GM19035 (cell line): ENCODE data around the gene SLC39A11.

Experiments
- ATAC-seq: cut with Tn5 transposase; IDR thresholded peaks from one replicate; pipeline ENCODE4 v1.9.1; 2021; ENCODE audit not compliant: unreplicated experiment

Gene SLC39A11

DNA sequence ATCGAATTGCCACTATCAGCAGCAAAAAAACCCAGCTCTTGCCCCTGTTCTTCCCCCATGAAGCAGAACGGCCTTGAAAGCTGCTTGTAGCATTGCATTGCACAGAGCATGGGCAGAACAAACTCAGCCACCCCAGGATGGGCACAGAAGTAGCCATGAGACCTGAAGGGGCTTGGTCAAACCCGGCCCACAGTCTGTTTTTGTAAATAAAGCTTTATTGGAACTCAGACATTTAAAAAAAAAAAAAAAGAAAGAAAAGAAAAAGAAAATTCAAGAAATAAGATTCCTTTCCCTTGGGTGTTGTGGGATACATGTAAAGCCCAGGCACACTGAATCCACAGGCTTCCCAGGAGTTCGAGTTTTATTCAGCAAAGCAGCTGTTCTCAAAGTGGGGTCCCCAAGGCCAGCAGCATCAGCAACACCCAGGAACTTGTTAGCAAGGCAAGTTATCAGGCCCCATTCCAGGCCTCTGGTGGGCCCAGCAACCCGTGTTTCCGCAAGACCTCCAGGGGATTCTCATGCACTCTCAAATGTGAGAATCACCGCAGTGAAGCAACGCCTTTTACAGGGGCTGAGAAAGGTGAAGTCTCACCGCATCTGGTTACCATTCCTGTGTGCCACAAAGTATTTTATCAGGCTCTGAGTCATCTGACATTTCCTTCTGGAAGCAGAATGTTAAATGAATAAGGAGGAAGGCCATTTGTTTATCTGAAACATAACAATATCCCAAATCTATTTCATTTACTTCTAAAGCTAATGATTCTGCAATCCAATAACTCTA, 108.2 kb downstream of the SLC39A11 start:
- no peak for ATAC-seq

- no peak for ATAC-seq
Observed at GRCh38 chr17:72982680-72983079, 109.8 kb downstream of the SLC39A11 start.

- ATAC-seq: no peak
Observed at GRCh38 chr17:72978593-72979218, 113.8 kb downstream of the SLC39A11 start.

DNA sequence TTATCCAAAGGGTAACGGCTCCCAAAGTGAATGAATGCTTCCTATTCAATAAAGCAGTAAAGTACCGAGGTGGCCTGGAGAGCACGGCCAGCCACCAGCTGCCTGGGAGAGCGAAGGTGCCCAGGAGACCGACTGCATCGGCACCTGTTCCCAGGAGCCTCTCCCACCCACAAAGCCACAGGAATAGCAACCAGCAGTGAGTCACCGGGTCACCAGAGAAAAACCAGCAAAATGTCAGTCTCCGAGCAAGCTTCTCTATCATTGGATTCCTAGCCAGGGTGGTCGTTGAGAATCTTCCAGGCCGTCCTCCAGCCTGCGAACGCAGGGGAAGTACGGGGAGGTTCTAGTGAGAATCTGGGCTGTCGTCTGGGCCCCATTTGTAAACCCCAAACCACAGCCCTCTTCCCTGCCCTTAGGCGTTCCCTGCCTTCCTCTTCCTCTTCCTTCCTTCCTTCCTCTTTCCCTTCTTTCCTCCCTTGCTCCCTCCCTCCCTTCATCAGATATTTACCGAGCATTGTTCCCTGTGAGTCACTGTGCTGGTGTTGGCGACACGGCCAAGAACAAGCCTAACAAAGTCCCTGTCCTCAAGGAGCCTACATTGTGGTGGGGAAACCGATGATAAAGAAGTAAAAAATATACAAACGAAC, 114.6 kb downstream of the SLC39A11 start:
- ATAC-seq: no peak

DNA sequence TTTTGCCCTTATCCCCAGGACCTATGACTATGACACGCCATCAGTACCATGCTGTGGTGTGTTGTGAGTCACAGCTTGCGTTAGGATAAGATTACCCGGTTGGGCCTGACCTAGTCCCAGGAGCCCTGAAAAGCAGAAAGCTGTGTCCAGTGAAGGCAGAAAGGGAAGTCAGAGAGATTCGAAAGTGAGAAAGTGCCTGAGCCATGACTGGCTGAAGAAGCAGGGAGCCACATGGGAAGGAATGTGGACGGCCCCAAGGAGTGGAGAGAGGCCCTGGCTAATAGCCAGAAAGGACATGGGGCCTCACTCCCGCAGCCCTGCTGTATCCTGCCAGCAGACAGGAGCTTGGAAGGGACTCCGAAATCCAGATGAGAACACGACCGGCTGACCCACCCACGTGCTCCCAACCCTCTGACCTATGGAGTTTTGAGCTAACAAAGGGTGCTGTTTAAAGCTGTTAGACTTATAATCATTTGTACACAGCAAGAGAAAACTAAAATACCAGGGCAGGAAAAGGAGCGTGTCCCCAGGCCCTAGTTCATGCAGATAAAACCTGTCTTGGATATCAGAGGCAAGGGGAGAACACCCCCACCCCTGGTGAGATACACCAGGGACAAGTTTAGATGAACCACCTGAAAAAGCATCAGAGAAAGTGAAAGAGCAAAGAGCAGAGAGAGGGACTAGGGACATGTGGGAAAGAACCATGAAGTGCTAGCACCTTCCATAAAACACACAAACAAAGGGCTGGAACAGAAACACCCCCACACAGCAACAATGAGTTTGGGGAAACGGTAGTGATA, 115.3 kb downstream of the SLC39A11 start:
- ATAC-seq: no peak

DNA sequence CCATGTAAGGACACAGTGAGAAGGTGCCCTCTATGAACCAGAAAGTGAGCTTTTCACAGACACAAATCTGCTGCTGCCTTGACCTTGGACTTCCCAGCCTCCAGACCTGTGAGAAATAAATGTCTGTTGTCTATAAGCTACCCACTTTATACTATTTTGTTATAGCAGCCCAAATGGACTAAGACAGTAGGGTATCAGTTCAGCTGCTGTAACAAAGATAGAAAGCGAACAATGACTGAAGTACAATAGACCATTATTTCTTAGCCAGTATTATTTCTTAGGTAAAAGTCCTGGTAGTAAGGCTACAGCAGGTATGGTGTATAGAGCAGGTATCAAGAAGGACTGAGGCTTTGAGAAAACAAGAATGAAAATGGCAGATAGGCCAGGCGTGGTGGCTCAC, 117.0 kb downstream of the SLC39A11 start:
- no peak for ATAC-seq

DNA sequence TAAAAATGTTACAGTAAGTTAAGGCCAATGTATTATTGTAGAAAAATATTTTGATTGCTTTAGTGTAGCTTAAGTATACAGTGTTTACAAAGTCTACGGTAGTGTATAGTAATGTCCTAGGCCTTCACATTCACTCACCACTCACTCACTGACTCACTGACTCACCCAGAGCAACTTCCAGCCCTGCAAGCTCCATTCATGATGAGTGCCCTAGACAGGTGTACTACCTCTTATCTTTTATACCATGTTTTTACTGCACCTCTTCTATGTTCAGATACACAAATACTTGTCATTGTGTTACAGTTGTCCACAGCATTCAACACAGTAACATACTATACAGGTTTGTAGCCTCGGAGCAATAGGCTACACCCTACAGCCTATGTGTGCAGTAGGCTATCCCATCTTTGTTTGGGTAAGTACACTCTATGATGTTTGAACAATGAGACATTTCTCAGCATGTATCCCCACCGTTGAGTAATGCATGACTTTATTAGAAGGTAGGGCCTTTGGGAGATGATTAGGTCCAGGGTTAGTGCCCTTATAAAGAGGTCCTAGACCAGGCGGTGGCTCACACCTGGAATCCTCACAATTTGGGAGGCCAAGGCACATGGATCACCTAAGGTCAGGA, 117.8 kb downstream of the SLC39A11 start:
- ATAC-seq: no peak

- ATAC-seq: no peak
Observed at GRCh38 chr17:72972263-72972951, 120.1 kb downstream of the SLC39A11 start.

GRCh38 chr17:72971226-72971880, 121.1 kb downstream of the SLC39A11 start:
- no peak for ATAC-seq

DNA sequence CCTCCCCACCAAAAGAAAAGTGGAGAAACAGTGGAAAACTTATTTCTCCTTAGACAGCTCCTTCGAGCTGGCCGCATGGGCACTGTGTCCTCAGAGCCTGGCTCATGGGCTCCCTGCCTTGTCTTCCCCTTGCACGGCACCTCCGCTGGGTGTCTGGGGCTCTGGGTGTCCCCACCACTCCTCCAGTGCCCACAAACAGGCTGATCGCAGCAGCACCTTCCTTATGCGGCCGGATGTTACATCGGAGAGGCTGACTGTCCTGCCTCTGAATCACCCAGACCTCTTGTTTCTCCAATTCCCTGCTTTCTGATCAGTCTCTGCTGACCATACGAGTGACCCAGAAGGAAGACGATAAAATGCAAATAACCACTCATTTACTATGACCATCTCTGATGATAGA, 121.7 kb downstream of the SLC39A11 start:
- ATAC-seq: no peak

GRCh38 chr17:72970246-72970645, 122.2 kb downstream of the SLC39A11 start:
- ATAC-seq: no peak

DNA sequence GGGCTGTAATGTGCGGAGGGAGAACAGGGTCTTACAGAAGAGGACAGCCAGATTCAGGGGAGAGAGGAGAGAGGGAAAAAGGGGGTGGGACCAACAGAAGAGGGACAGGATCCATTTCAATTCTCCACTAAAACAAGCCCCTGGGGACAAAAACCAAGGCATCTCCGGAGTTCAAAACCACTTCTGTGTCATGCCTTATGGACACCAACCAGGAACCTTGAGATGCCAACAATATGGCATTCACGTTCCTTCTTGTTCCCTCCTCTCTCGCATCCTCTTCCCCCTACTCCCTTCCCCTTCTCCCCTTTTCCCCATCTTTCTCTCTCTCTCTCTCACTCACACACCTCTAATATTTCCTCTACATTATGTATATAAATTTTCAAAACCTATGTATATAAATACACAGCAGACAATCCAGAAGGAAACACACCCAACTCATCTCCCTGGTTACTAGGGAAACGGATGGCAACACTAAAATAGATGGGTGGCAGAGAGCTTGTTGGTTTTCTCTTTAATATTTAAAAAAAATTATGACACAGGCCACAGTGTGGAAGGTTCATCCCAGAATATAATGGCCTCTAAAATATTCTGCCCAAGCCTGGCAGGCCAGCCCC, 123.1 kb downstream of the SLC39A11 start:
- ATAC-seq: no peak

DNA sequence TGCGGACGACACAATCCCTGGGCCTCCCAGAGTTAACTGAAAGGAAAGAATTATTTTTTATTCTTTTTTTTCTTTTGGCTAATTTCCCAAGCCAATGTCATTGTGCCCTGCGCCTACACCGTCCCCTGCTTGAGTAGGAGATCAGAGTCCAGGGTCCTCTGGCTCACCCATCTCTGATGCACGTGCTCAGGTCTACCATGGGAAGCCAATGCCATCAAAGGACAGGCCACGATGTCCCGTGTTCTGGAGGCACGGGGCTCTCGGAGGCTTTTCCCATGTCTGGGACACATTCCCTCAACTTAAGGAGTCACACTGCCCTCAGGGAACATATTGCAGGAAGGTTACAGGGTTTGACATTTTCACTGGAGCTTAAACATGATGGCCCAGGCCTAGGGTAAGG, 123.7 kb downstream of the SLC39A11 start:
- ATAC-seq: no peak

DNA sequence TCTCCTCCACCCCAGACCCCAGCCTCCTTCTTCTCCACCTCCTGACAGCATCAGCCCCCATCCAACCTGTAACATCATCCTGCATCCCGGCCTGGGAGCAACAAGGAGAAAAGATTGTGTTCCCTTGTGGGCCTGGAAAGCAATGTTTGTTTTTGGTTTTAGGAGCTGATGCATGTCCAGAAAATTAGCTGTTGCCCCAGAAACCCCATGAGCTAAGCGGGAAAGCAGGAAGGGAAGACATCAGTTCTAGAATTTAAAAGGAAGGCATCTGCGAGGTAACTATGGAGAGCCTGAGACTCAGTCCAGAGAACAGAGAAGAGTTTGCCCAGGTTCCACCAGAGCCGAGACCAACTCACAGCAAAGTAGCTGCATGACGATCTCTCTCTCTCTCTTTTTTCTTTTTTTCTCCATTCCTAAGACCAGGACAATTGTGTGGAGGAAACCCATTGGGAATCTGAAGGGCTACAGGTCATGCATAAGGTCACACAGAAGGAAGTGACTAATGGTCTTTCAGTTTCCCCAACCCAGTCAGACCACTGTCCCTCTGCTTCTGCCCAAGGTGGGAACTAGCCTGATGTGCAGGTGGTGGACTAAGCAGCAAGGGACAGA, 124.4 kb downstream of the SLC39A11 start:
- no peak for ATAC-seq

DNA sequence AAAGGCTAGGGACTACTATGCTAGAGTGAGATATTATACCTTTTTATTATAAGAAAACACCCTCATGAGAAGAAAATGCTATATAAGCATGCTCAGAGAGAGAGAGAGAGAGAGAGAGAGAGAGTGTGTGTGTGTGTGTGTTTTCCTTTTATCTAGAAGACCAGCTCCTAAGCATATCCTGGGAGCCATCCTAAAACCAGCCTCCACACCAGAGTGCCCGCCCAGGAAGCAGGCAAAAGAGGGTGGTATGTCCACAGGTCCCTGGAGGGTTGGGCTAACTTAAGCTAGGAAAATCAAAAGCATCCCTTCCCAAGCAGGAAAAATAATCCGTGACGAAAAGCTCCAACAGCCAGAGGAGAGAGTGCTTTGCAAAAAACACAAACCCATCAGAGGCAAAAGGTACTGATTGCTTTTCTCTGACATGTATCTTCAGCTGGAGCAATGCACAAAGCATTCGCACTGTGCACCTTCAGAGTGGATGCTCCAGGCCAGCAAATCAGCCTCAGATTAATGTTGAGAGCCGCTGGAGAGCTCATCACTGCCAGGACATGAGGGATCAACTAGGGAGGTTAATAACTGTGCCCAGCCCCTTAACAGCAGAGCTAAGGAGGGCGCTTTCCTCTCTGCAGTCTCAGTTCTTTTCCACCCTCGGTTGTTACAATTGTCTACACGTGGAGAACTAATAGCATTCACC, 125.1 kb downstream of the SLC39A11 start:
- ATAC-seq: no peak

GRCh38 chr17:72962106-72962505, 130.4 kb downstream of the SLC39A11 start:
- no peak for ATAC-seq

GRCh38 chr17:72955391-72956140, 136.9 kb downstream of the SLC39A11 start:
- ATAC-seq: no peak

DNA sequence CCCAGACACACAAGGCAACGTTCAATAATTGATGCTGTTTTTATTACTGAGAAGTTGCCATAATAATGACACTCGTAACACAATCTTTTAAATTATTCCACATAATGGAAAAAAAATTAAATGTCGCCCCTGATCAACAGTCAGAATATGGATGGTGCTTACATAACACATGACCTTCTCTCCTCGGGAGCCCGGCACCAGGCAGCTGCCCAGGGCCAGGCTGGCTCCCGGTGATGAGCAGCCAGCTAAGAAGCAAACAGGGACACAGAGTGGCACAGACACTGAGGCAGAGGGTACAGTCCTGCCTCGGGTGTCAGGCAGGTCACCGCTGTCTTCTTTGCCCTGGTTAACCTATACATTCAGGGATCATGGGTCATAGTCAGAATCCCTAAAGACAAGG, 137.9 kb downstream of the SLC39A11 start:
- ATAC-seq: no peak
